ENCODE data around the gene ACOX2. TPM values are rescaled to one million over a fixed set of nuclear protein-coding genes. Genes with fewer than 3 reads are reported as not detected.
A peak's percentile ranks its signal among the peaks of the same experiment; 100 is the strongest.

Gene ACOX2
- total and polyA plus RNA-seq, 2 of the 8 experiments (the other 6 are each of a cell fraction or from before 2014, with no cell fraction given), result 3.2 to 9.2 TPM

DNA sequence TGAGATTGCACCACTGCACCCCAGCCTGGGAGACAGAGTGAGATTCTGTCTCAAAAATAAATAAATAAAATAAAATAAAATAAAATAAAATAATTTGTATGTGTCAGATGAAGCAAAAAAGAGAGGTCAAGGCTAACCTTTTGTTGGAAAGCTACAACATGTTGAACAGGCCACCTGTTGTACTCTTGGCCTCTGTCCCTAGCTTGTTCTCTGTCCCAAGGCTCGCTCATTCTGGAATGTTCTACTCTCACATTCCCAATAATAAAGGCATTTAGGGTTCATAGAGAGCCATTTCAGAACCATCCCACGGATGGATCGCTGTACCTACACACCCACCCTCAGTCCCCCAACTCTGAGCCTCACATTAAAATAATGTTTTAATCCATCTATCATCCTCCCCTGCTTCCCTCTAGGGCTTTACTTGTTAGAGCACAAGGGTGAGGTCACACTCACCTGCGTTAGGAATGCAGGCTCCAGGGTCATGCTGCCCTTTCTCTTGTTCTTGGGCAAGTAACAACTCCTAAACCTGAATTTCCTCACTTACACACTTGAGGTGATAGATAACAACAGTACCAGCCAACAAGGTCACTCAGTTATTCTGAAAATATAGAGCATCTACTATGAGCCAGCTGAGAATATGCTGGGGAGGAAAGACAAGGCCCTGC lies 70.0 kb downstream of the ACOX2 start:
- Histone ChIP-seq H3K23ac (ENCODE audit: insufficient read length) (no peak overlapping the region), H3K14ac (ENCODE audit: insufficient read length) (no peak overlapping the region), H3K27me3 (replicated peaks in 1 of 4; ENCODE audit: control insufficient read depth in 3 of 4, extremely low read depth in 1 of 4, insufficient read depth in 3 of 4, low read length in 3 of 4) (no peaks in the 10 kb centered on the region), H2AFZ (ENCODE audit: low read length) (no peak overlapping the region), H3K79me1 (ENCODE audit: low read depth, low read length) (no peaks in the 10 kb centered on the region), H3K4me1 (replicated peaks in 1 of 4; ENCODE audit: control insufficient read depth in 3 of 4, insufficient read depth in 4 of 4, low read length in 3 of 4) (peaks cover 0 to 11% (median 6%) of the 10 kb centered on the region in 4 experiments; a peak in 5 of 7 replicates), H2BK120ac (replicated peaks; ENCODE audit: low read depth, low read length) (no peak overlapping the region), H4K8ac (ENCODE audit: extremely low read depth, insufficient read depth, low read length) (no peak overlapping the region), H2BK5ac (ENCODE audit: low read depth, low read length) (no peak overlapping the region), H2BK12ac (ENCODE audit: low read depth, low read length) (no peak overlapping the region), H3K36me3 (ENCODE audit: control insufficient read depth in 2 of 4, insufficient read depth in 4 of 4, low read length in 3 of 4) (no peaks in the 10 kb centered on the region), H2AK5ac (ENCODE audit: low read depth, low read length) (no peak overlapping the region), H3K23me2 (ENCODE audit: low read depth, low read length) (no peaks in the 10 kb centered on the region), H4K20me1 (replicated peaks in 1 of 2; ENCODE audit: control insufficient read depth in 1 of 2, insufficient read depth in 2 of 2, low read length in 2 of 2) (no peaks in the 10 kb centered on the region), H2BK20ac (ENCODE audit: low read length) (no peak overlapping the region), H3K9me3 (ENCODE audit: insufficient read depth in 2 of 2, low read depth in 1 of 2, low read length in 1 of 2) (no peaks in the 10 kb centered on the region), H3K4ac (replicated peaks; ENCODE audit: insufficient read length, low read depth, low read length) (no peak overlapping the region), H3K79me2 (ENCODE audit: control insufficient read depth in 1 of 2, insufficient read depth in 2 of 2, low read length in 2 of 2) (no peaks in the 10 kb centered on the region), H3K4me3 (ENCODE audit: extremely low read depth in 1 of 4, insufficient read depth in 2 of 4, low read depth in 3 of 4, low read length in 4 of 4) (no peak overlapping the region), H4K91ac (replicated peaks; ENCODE audit: insufficient read length, low read length) (peak overlapping the region; percentile 50), H4K5ac (ENCODE audit: insufficient read length, low read depth, low read length) (no peak overlapping the region), H2BK15ac (ENCODE audit: low read length) (no peak overlapping the region), H3K56ac (replicated peaks; ENCODE audit: insufficient read length, low read depth, low read length) (no peak overlapping the region), H3K27ac (ENCODE audit: low read depth, low read length) (no peak overlapping the region), H3K18ac (ENCODE audit: extremely low read depth, low read length) (no peak overlapping the region), H3K4me2 (ENCODE audit: insufficient read depth in 1 of 2, low read depth in 2 of 2, low read length in 2 of 2) (no peak overlapping the region), H3K9ac (replicated peaks in 1 of 4; ENCODE audit: extremely low read depth in 1 of 4, low read depth in 3 of 4, low read length in 3 of 4) (no peak overlapping the region)
- CTCF ChIA-PET (ENCODE audit: partially characterized antibody), result interaction anchor here (0.6 to 2.2 kb wide), 7 partner anchors 41 to 485 kb away, joined by 3 to 5 read pairs (median 3); partner anchors contain the start of genes HTD2 and RPP14
- FAIRE-seq (no peak), DNase-seq (ENCODE audit: low read depth in 1 of 2, low spot score in 2 of 2) (no peak)
- 90% methylated on average over 4 of the region's 4 CpGs; no CpG with 5 or more reads in 1 of the 2 experiments for WGBS, 2 experiments (ENCODE audit: extremely low coverage in 1 of 2, insufficient coverage in 1 of 2, insufficient read length in 1 of 2, insufficient replicate concordance in 2 of 2, low coverage in 1 of 2, low lambda C conversion rate in 2 of 2, missing lambda C conversion rate in 1 of 2)
- POLR2A ChIA-PET (ENCODE audit: partially characterized antibody), result no interaction called here
- TF ChIP-seq EZH2 (IDR thresholded peaks at IDR 0.05; ENCODE audit: low read depth, low read length, severe bottlenecking) (no peak), TCF12 (IDR thresholded peaks at IDR 0.05; ENCODE audit: low read depth, low read length) (no peak), KDM5A (IDR thresholded peaks at IDR 0.05; ENCODE audit: low read length) (no peak), FOSL1 (IDR thresholded peaks at IDR 0.05; ENCODE audit: insufficient read depth, low read depth, low read length) (no peak), POLR2A (IDR thresholded peaks at IDR 0.05; ENCODE audit: control extremely low read depth in 1 of 2, low read depth in 2 of 2, low read length in 2 of 2) (no peak), E2F6 (IDR thresholded peaks at IDR 0.05) (no peak), SP2 (IDR thresholded peaks at IDR 0.05; ENCODE audit: low read length) (no peak)

Data from H1 (cell line).